GM18907 (cell line): ENCODE results near the gene SLC6A5.
"Not testable (repeated sequence)": the region's sequence is repeated elsewhere in the genome, so short reads cannot be mapped to it uniquely, and the experiment has no call there.

Experiments
- ATAC-seq: cut with Tn5 transposase; IDR thresholded peaks from one replicate; pipeline ENCODE4 v1.9.1; 2021; ENCODE audit warnings: mild to moderate bottlenecking, moderate library complexity; ENCODE audit not compliant: unreplicated experiment

The SLC6A5 gene

DNA sequence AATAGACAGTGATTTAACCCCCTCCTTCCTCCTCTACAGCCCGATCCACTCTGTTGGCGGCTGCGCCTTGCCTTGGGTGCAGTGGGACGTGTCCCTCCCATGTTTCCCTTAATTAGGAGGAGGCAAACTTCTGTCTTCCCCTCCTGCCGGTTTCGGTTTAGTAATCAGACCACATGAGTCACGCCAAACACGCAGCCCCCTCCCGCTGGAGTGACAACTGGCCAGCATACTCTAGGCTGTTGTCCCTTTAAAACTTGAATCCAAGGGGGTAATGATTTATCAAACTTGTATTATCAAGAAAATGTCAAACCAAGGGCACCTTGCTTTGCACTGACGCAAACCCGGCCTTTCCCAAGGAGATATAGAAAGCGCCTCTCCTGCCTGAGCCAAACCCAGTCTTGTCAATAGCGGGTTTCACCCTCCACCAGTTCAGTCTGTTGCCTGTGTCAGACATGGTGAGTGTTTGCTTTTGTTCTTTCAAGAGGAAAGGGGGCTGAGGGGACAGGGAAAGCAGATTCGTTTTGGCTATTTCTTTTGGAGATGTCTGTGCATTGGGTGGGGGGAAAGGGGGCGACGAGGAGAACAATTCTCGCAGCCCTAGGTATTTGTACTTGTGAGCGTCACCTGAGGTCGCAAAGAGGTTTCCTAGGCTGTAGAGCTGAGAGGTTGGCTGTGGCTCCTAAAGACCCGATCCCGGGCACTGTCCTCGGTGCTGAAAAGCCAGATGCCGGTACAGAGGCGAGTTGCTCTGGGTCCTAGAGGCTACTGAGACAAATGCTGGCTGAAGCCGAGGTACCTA lies at the start of gene SLC6A5:
Gene SLC6A5, plus strand, starts transcription at position 388 of the 799 bp plus-strand sequence. Its CDS starts 65 bp downstream, at position 453.
- no peak for ATAC-seq

- ATAC-seq: no peak
Observed at GRCh38 chr11:20551096-20551495, 48.3 kb upstream of the SLC6A5 start.

DNA sequence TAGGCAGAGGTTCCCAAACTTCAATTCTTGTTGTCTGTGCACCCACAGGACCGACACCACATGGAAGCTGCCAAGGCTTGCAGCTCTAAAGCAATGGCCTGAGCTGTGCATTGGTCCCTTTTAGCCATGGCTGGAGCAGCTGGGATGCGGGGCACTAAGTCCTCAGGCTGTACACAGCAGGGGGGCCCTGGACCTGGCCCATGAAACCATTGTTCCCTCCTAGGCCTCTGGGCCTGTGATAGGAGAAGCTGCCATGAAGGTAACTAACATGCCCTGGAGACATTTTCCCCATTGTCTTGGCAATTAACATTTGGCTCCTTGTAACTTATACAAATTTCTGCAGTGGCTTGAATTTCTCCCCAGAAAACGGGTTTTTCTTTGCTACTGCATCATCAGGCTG lies 43.6 kb upstream of the SLC6A5 start:
- no peak for ATAC-seq

DNA sequence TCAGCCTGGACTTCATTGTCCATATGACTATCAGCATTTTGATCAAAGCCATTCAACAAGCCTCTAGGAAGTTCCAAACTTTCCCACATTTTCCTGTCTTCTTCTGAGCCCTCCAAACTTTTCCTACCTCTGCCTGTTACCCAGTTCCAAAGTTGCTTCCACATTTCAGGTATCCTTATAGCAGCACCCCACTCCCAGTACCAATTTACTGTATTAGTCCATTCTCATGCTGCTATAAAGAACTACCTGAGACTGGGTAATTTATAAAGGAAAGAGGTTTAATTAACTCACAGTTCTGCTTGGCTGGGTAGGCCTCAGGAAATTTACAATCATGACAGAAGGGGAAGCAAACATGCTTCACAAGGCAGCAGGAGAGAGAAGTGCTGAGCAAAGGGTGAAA lies 43.0 kb upstream of the SLC6A5 start:
- not testable (repeated sequence) for ATAC-seq

DNA sequence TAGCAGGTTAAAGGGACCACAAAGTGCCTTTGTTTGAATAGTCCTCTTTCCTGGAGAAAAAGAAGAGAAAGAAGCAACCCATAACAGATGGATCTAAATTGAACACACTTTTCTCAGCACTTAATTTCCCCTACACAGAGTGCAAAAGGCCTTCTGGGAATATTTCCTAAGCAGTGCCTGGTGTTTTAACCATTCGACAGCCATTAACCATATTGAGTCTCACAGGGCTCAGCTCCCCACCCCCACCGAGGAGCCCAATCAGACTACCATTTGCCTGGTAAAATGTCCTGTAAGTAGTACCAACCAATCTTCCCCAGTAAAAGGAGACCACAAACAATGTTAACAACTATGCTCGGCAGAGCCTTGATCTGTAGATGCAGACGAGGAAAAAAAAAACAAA lies 40.7 kb upstream of the SLC6A5 start:
- no peak for ATAC-seq

- no peak for ATAC-seq
Observed at GRCh38 chr11:20559523-20560300, 39.7 kb upstream of the SLC6A5 start.

DNA sequence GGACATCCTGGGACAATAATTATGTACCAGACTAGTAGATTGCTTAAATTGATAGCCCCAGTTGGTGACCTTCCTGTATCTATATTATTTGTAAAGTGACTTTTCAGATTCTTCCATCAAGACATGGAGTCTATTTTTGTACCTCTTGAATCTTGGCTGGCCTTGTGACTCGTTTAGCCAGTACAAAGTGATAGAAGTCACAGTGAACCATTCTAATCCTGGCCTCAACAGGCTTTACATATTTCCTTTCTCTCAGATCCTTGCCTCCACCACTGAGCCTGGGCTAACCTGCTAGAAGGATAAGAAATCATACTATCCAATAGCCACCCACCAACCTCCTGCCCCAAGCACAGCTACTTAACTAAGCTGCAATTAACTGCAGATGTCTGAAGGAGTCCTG lies 37.5 kb upstream of the SLC6A5 start:
- no peak for ATAC-seq

- no peak for ATAC-seq
Observed at GRCh38 chr11:20563866-20564265, 35.5 kb upstream of the SLC6A5 start.

DNA sequence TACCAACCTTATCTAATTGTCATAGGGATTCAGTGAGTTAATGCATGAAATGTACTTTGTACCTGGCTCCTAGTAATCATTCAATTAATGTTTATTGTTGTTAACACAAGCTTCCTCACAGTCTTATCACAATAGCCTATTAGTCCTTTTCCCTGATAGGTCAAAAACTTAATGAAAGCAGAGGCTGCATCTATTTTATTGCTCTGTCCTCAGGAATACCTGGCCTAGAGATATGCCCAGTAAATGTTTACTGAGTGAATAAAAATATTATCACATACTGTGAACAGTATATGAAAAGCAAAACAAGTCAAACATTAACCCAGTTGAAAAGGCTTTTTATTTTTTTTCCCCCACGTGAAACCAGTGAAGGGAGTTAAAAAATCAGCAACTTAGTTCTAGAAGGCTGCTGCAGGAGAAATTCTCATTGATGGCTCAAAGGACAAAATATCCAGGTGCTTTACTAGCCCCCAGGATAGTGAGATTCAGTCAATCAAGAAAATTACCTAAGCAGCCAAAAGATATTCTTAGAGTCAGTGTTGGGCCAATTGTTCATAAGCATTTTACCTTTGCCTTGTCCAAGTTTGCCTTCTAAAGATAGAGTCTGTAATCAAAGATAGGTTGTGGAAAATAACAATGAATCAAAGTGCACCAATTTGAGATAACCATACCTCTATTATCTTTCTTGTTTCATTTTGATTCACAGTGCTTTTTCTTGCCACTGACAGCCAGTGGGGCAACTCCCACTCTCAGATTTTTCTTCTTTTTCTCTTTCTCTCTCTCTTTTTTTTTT lies 34.4 kb upstream of the SLC6A5 start:
- ATAC-seq: no peak

DNA sequence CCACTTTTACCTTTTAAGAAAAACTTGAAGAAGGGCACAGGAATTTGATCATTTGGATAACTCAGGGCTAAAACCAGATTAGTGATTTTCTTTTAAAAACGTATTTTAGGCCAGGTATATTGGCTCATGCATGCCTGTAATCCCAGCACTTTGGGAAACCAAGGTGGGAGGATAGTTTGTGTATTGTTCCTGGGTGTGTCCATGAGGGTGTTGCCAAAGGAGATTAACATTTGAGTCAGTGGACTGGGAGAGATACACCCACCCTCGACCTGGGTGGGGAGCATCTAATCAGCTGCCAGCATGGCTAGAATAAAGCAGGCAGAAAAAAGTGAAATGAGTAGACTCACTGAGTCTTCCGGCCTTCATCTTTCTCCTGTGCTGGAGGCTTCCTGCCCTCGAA lies 33.3 kb upstream of the SLC6A5 start:
- not testable (repeated sequence) for ATAC-seq

DNA sequence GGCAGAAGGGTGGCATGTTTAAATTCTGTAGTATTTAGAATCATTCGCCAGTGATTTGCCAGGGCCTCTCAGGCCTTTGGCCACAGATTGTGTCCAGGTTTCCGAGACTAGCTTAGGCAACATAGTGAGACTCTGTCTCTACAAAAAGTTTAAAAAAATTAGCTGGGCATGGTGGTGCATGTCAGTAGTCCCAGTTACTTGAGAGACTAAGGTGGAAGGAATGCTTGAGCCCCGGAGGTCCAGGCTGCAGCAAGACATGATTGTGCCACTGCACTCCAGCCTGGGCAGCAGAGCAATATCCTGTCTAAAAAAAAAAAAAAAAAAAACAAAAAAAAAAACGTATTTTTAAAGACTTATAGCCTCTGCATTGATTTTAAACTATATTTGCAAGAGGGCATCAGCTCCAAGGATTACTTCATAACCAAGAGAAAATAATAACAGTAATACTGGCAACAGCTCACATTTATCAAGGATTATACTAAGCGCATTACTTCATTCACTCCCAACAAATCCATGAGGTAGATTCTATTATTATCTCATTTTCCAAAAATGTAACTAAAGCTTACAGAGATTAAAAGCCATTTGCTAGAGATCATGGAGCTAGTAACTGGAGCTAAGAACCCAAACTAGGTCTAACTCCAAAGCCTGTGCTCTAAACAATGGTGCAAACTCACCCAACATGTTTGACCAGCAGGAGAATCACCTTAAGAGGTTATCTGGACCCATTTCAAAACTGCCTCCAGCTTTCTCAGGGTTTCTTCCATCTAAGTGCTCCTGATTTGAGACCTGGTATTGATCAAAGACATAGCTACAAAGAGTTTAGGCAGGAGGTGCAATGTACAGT lies 32.6 kb upstream of the SLC6A5 start:
- no peak for ATAC-seq

DNA sequence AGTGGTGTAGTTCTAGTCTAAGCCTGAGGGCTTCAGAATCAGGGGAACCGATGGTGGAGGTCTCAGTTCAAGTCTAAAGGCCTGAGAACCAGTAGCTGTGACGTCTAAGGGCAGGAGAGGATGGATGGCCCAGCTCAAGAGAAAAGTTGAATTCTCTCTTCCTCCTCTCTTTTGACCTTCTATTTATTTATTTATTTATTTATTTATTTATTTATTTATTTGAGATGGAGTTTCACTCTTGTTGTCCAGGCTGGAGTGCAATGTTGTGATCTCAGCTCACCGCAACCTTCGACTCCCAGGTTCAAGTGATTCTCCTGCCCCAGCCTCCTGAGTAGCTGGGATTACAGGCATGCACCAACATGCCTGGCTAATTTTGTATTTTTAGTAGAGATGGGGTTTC lies 19.7 kb upstream of the SLC6A5 start:
- not testable (repeated sequence) for ATAC-seq

GRCh38 chr11:20583201-20583600 lies 16.2 kb upstream of the SLC6A5 start:
- ATAC-seq: no peak

DNA sequence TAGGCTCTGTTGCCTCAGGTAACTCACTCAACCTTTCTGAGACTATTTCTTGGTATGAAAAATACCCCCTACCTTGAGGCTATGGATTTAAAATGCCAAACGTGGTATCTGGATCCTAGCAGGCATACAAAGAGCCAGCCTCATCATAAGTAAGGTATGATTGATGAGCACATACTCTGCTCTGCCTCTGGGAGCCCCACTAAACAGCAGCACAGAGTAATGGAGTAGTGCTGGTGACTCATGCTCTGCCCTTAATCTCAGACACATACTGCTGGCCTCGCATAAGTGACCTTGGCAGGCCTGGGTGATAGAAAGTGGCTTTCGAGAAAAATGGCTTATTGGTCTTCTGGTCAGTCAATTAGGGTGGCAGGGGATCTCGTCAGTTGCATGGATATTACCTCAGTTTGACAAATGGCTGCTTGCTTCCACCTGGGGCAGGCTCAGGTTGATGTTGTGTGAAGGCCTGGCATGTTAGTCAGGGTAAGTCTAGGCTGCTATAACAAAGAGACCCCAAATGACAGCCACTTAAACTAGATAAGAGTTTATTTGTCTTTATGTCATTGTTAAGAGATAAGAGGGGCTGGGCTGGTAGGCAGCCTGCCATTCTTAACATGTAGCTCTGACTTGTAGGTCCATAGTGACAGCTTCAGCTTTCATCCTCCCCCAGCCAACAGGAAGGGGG lies 15.2 kb upstream of the SLC6A5 start:
- ATAC-seq: no peak

GRCh38 chr11:20589796-20590195 lies 9.6 kb upstream of the SLC6A5 start:
- no peak for ATAC-seq

DNA sequence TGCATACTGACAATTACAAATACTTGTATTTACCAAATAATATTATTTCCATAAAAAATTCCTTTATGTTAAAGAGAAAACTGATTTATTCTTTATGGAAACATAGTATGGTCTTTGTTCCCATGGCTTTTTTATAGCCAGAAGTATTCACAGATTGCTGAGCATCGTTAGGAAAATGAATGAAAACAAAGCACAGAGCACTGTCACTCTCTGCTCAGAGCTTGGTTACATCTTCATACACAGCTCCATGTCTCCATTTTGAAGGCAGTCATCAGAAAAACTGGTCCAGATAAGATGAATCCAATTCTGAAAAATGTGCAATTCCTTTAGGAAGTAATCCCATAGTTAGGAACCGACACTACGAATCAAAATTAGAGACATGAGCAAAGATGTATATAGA lies 9.0 kb upstream of the SLC6A5 start:
- no peak for ATAC-seq

DNA sequence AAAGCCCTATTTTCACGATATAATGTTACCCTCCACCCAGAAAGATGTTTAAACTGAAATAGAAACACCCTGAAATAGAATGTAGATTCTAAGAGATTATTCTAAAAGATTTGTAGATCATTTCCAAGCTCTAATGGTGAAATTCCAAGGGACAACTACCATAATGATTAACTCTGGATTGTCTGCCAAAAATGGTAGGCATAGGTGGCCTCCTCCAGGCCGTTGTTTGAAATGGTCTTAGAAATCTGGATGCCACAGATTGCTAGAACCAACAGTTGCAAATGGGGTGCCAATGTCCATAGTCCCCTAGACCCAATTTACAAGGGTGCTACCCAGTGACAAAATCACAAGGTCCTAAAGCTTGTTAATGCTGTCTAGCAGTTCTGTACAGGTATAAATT lies 6.7 kb upstream of the SLC6A5 start:
- ATAC-seq: no peak

DNA sequence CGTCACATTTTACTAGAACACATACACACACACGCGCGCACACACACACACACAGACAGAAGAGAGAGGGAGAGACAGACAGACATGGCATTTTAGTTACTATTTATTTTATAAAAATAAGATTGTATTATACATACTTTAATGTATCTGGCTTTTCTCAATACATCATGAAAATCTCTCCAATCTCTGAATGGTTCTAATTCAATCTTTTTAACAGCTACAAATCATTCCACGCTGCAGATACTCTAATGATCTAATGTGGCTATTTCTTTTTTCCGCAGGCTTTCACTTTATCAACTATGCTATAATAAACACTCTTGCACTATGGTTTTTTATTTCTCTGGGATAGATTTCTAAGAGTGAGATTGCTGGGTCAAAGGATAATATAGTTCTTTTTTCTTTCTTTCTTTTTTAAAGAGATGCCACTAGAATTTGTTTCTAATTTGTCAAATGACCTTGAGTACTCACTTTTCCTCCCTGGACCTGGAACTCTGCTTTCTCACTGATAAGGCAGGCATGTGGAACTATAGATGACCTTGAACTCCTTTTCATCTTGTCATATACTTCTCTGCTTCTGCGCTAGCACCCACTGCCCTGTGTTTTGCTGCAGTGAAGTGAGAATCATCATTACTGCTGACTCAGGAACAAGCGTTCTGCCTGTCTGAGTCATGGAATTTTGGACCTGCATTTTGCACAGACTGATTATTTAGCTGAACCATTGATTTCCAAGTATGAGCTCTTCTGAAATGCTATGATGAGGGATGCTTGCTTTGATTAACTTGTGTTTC lies 4.9 kb upstream of the SLC6A5 start:
- no peak for ATAC-seq

GRCh38 chr11:20595101-20595500 lies 4.3 kb upstream of the SLC6A5 start:
- no peak for ATAC-seq
